ENCODE measurements around the gene ATP8A1.

- no peak for TF ChIP-seq ZNF274 (IDR thresholded peaks at IDR 0.05; ENCODE audit: low read depth, low read length)
- no peak for TF ChIP-seq YY1 (IDR thresholded peaks at IDR 0.05; ENCODE audit: insufficient read depth, insufficient read length)
- TF ChIP-seq SUZ12 (IDR thresholded peaks at IDR 0.05; ENCODE audit: extremely low read depth, insufficient read depth, insufficient read length) = no peak
Measured at GRCh38 chr4:42396752-42397634, 259.9 kb downstream of the ATP8A1 start, which contains the start of gene SHISA3.

All from NT2/D1 (cell line).